ENCODE results near the gene SPOCK1.

Gene SPOCK1

GRCh38 chr5:137186759-137187461, 312.2 kb downstream of the SPOCK1 start:
- no peak for DNase-seq

- no peak for DNase-seq
These were observed 313.9 kb downstream of the SPOCK1 start for GRCh38 chr5:137185193-137185592.

- no peak for DNase-seq
These were observed 314.4 kb downstream of the SPOCK1 start for GRCh38 chr5:137184734-137185133.

- DNase-seq = no peak
These were observed 316.6 kb downstream of the SPOCK1 start for GRCh38 chr5:137182576-137182975.

GRCh38 chr5:137181667-137182066, 317.5 kb downstream of the SPOCK1 start:
- DNase-seq = no peak

- no peak for DNase-seq
These were observed 319.9 kb downstream of the SPOCK1 start for GRCh38 chr5:137179203-137179602.

GRCh38 chr5:137176609-137177008, 322.5 kb downstream of the SPOCK1 start:
- DNase-seq = no peak

GRCh38 chr5:137176126-137176525, 323.0 kb downstream of the SPOCK1 start:
- DNase-seq = no peak

GRCh38 chr5:137174196-137174595, 324.9 kb downstream of the SPOCK1 start:
- no peak for DNase-seq

- no peak for DNase-seq
These were observed 326.9 kb downstream of the SPOCK1 start for GRCh38 chr5:137172258-137172657.

- no peak for DNase-seq
These were observed 331.9 kb downstream of the SPOCK1 start for GRCh38 chr5:137167187-137167586.

- DNase-seq = no peak
These were observed 334.2 kb downstream of the SPOCK1 start for GRCh38 chr5:137164961-137165360.

GRCh38 chr5:137164536-137164935, 334.6 kb downstream of the SPOCK1 start:
- no peak for DNase-seq

- DNase-seq = no peak
These were observed 340.4 kb downstream of the SPOCK1 start for GRCh38 chr5:137158691-137159090.

- DNase-seq = no peak
These were observed 342.9 kb downstream of the SPOCK1 start for GRCh38 chr5:137156180-137156579.

- no peak for DNase-seq
These were observed 343.7 kb downstream of the SPOCK1 start for GRCh38 chr5:137155261-137156000.

GRCh38 chr5:137152616-137153015, 346.5 kb downstream of the SPOCK1 start:
- DNase-seq = no peak

GRCh38 chr5:137148655-137149054, 350.5 kb downstream of the SPOCK1 start:
- DNase-seq = no peak

- DNase-seq = no peak
These were observed 351.0 kb downstream of the SPOCK1 start for GRCh38 chr5:137148159-137148558.

- DNase-seq = no peak
These were observed 351.8 kb downstream of the SPOCK1 start for GRCh38 chr5:137147346-137147745.

- no peak for DNase-seq
These were observed 352.7 kb downstream of the SPOCK1 start for GRCh38 chr5:137146402-137146890.

- DNase-seq = no peak
These were observed 353.4 kb downstream of the SPOCK1 start for GRCh38 chr5:137145721-137146120.

- DNase-seq = no peak
These were observed 354.5 kb downstream of the SPOCK1 start for GRCh38 chr5:137144656-137145055.

Measured in activated T-cell treated with anti-CD3 and anti-CD28 coated beads for 4 hours (primary cell).